ENCODE data around the gene MAP3K14.

The MAP3K14 gene

GRCh38 chr17:45284176-45285140 is 32.4 kb downstream of the MAP3K14 start:
- no peak for TF ChIP-seq CTCF (IDR thresholded peaks at IDR 0.05)
- peaks cover 6% of the 10 kb centered on the region for H3K4me1 Mint-ChIP-seq
- no peak overlapping the region for H3K4me3 Mint-ChIP-seq
- no peak for DNase-seq
- H3K9me3 Mint-ChIP-seq, result no peaks in the 10 kb centered on the region
- peaks cover 47% of the 10 kb centered on the region for H3K36me3 Mint-ChIP-seq (ENCODE audit: low read depth)
- H3K27ac Mint-ChIP-seq, result peak overlapping the region; percentile 70
- peaks cover 2% of the 10 kb centered on the region for H3K27me3 Mint-ChIP-seq (ENCODE audit: low read depth, poor library complexity)

GRCh38 chr17:45283711-45284110 is 33.1 kb downstream of the MAP3K14 start:
- no peak for DNase-seq
- H3K27me3 Mint-ChIP-seq (ENCODE audit: low read depth, poor library complexity), result peaks cover 3% of the 10 kb centered on the region
- TF ChIP-seq CTCF (IDR thresholded peaks at IDR 0.05), result no peak
- peak overlapping the region; percentile 16 for H3K27ac Mint-ChIP-seq
- H3K36me3 Mint-ChIP-seq (ENCODE audit: low read depth), result peaks cover 45% of the 10 kb centered on the region
- peaks cover 6% of the 10 kb centered on the region for H3K4me1 Mint-ChIP-seq
- H3K4me3 Mint-ChIP-seq, result no peak overlapping the region
- no peaks in the 10 kb centered on the region for H3K9me3 Mint-ChIP-seq

- DNase-seq, result no peak
- peak overlapping the region; percentile 16 for H3K27ac Mint-ChIP-seq
- peaks cover 45% of the 10 kb centered on the region for H3K36me3 Mint-ChIP-seq (ENCODE audit: low read depth)
- no peak overlapping the region for H3K4me3 Mint-ChIP-seq
- peaks cover 8% of the 10 kb centered on the region for H3K4me1 Mint-ChIP-seq
- H3K27me3 Mint-ChIP-seq (ENCODE audit: low read depth, poor library complexity), result peaks cover 3% of the 10 kb centered on the region
- no peaks in the 10 kb centered on the region for H3K9me3 Mint-ChIP-seq
- no peak for TF ChIP-seq CTCF (IDR thresholded peaks at IDR 0.05)
Measured at GRCh38 chr17:45282683-45283644, 33.9 kb downstream of the MAP3K14 start.

- no peak for TF ChIP-seq CTCF (IDR thresholded peaks at IDR 0.05)
- H3K27me3 Mint-ChIP-seq (ENCODE audit: low read depth, poor library complexity), result peaks cover 3% of the 10 kb centered on the region
- no peak for DNase-seq
- no peak overlapping the region for H3K4me3 Mint-ChIP-seq
- peaks cover 17% of the 10 kb centered on the region for H3K4me1 Mint-ChIP-seq
- no peaks in the 10 kb centered on the region for H3K9me3 Mint-ChIP-seq
- H3K27ac Mint-ChIP-seq, result no peak overlapping the region
- peaks cover 32% of the 10 kb centered on the region for H3K36me3 Mint-ChIP-seq (ENCODE audit: low read depth)
Measured at GRCh38 chr17:45279898-45280297, 36.9 kb downstream of the MAP3K14 start.

GRCh38 chr17:45277992-45278391 is 38.8 kb downstream of the MAP3K14 start:
- no peak overlapping the region for H3K27ac Mint-ChIP-seq
- H3K36me3 Mint-ChIP-seq (ENCODE audit: low read depth), result peaks cover 28% of the 10 kb centered on the region
- no peaks in the 10 kb centered on the region for H3K9me3 Mint-ChIP-seq
- H3K4me3 Mint-ChIP-seq, result no peak overlapping the region
- H3K4me1 Mint-ChIP-seq, result peaks cover 15% of the 10 kb centered on the region
- DNase-seq, result no peak
- no peak for TF ChIP-seq CTCF (IDR thresholded peaks at IDR 0.05)
- H3K27me3 Mint-ChIP-seq (ENCODE audit: low read depth, poor library complexity), result peaks cover 3% of the 10 kb centered on the region
